Ectodermal cell (in vitro differentiated cells): ENCODE measurements around the gene COL6A1.
A peak's percentile ranks its signal among the peaks of the same experiment; 100 is the strongest.

Experiments used
- H3K27ac ChIP-seq: 2 replicates; pipeline ENCODE4 v1.7.0; 2013; ENCODE audit warnings: mild to moderate bottlenecking, low read depth, low read length; ENCODE audit not compliant: insufficient read depth, poor library complexity, severe bottlenecking
- H3K27me3 ChIP-seq: 2 replicates; pipeline ENCODE4 v1.7.0; 2013; ENCODE audit warnings: mild to moderate bottlenecking, low read length; ENCODE audit not compliant: insufficient read depth, control insufficient read depth, poor library complexity, severe bottlenecking
- H3K36me3 ChIP-seq: one replicate; pipeline ENCODE4 v1.7.0; 2013; ENCODE audit warnings: low read length; ENCODE audit not compliant: control insufficient read depth, insufficient read depth
- H3K4me1 ChIP-seq: one replicate; pipeline ENCODE4 v1.7.0; 2013; ENCODE audit warnings: low read length; ENCODE audit not compliant: control insufficient read depth, insufficient read depth
- H3K4me3 ChIP-seq: 2 replicates; pipeline ENCODE4 v1.7.0; 2013; ENCODE audit warnings: low read depth, low read length, control low read depth; ENCODE audit not compliant: insufficient read depth
- H3K9me3 ChIP-seq: 2 replicates; pipeline ENCODE4 v1.7.0; 2013; ENCODE audit warnings: mild to moderate bottlenecking, low read length, moderate library complexity; ENCODE audit not compliant: control insufficient read depth
- WGBS, 2 experiments: methylation state at CpG; one replicate each; pipeline ENCODE4 v1.1.7; 2013; ENCODE audit warnings: missing lambda C conversion rate in 2 of 2; 5-methylcytosine and 5-hydroxymethylcytosine counted together

Gene COL6A1

GRCh38 chr21:45964649-45965048 lies 16.9 kb upstream of the COL6A1 start:
- WGBS, 2 experiments = 50 to 68% methylated on average over 1 of the region's 1 CpG

GRCh38 chr21:45965084-45965809 lies 16.3 kb upstream of the COL6A1 start:
- H3K4me3 ChIP-seq = no peak overlapping the region
- H3K27me3 ChIP-seq = no peaks in the 10 kb centered on the region
- H3K9me3 ChIP-seq = no peaks in the 10 kb centered on the region
- no peaks in the 10 kb centered on the region for H3K4me1 ChIP-seq
- no peaks in the 10 kb centered on the region for H3K36me3 ChIP-seq
- 91 to 92% methylated on average over 4 of the region's 4 CpGs for WGBS, 2 experiments
- H3K27ac ChIP-seq = no peak overlapping the region

More at GRCh38 chr21:45964649-45965048, 16.9 kb upstream of the COL6A1 start:
- H3K27me3 ChIP-seq = no peaks in the 10 kb centered on the region
- H3K4me3 ChIP-seq = no peak overlapping the region
- no peaks in the 10 kb centered on the region for H3K4me1 ChIP-seq
- no peak overlapping the region for H3K27ac ChIP-seq
- no peaks in the 10 kb centered on the region for H3K36me3 ChIP-seq
- no peaks in the 10 kb centered on the region for H3K9me3 ChIP-seq

DNA sequence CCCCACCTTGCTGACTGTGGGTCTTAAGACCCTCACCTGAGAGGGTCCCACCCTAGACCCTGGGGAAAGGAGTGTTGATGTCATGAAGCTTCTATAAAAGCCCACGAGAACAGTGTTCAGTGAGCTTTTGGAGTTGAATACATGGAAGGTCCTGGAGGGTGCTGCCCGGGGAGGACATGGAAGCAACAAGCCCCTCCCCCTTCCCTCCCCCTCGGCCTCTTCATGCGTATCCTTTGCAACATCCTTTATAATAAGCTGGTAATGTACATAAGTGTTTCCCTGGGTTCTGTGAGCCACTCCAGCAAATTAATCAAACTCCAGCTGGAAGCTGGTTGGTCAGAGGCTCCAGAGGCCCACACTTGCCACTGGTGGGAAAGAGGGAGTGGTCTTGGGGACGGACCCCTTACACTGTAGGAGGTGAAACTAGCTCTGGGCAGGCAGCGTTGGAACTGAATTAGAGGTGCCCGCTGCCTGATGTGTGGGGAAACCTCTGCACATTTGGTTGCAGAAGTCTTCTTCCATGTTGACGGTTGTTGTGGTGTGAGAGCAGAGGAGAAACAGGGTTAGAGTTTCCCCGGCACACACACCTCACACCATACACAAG lies 14.7 kb upstream of the COL6A1 start:
- Histone ChIP-seq H3K36me3 (no peaks in the 10 kb centered on the region), H3K4me1 (no peaks in the 10 kb centered on the region), H3K27ac (no peak overlapping the region), H3K9me3 (no peaks in the 10 kb centered on the region), H3K4me3 (no peak overlapping the region), H3K27me3 (peaks cover 4% of the 10 kb centered on the region)
- 89 to 92% methylated on average over 5 to 8 of the region's 9 CpGs for WGBS, 2 experiments

- Histone ChIP-seq H3K4me3 (no peak overlapping the region), H3K4me1 (peaks cover 21% of the 10 kb centered on the region), H3K9me3 (no peaks in the 10 kb centered on the region), H3K27ac (no peak overlapping the region), H3K27me3 (peaks cover 36% of the 10 kb centered on the region), H3K36me3 (no peaks in the 10 kb centered on the region)
- WGBS, 2 experiments = 81 to 82% methylated on average over 22 of the region's 22 CpGs
These were observed 11.5 kb upstream of the COL6A1 start for GRCh38 chr21:45969921-45970673.

- no peak overlapping the region for H3K4me3 ChIP-seq
- no peak overlapping the region for H3K27ac ChIP-seq
- H3K4me1 ChIP-seq = peaks cover 24% of the 10 kb centered on the region
- H3K9me3 ChIP-seq = no peaks in the 10 kb centered on the region
- H3K36me3 ChIP-seq = no peaks in the 10 kb centered on the region
- WGBS, 2 experiments = 47 to 48% methylated on average over 25 of the region's 25 CpGs
- peaks cover 45% of the 10 kb centered on the region for H3K27me3 ChIP-seq
These were observed 10.6 kb upstream of the COL6A1 start for GRCh38 chr21:45970674-45971615.

GRCh38 chr21:45971616-45972352 lies 9.8 kb upstream of the COL6A1 start:
- Histone ChIP-seq H3K4me3 (no peak overlapping the region), H3K4me1 (peaks cover 24% of the 10 kb centered on the region), H3K27me3 (peaks cover 53% of the 10 kb centered on the region), H3K9me3 (no peaks in the 10 kb centered on the region), H3K27ac (no peak overlapping the region), H3K36me3 (no peaks in the 10 kb centered on the region)
- WGBS, 2 experiments = 79 to 83% methylated on average over 20 of the region's 20 CpGs

- no peaks in the 10 kb centered on the region for H3K9me3 ChIP-seq
- no peak overlapping the region for H3K27ac ChIP-seq
- 38 to 39% methylated on average over 19 of the region's 19 CpGs for WGBS, 2 experiments
- no peaks in the 10 kb centered on the region for H3K36me3 ChIP-seq
- H3K4me1 ChIP-seq = peaks cover 24% of the 10 kb centered on the region
- H3K4me3 ChIP-seq = peak overlapping the region; percentile 43
- H3K27me3 ChIP-seq = peaks cover 55% of the 10 kb centered on the region
These were observed 9.2 kb upstream of the COL6A1 start for GRCh38 chr21:45972353-45972715.

GRCh38 chr21:45972716-45973474 lies 8.7 kb upstream of the COL6A1 start:
- H3K4me3 ChIP-seq = peak overlapping the region; percentile 43
- H3K4me1 ChIP-seq = peaks cover 24% of the 10 kb centered on the region
- WGBS, 2 experiments = 8 to 9% methylated on average over 58 of the region's 58 CpGs
- no peaks in the 10 kb centered on the region for H3K9me3 ChIP-seq
- no peak overlapping the region for H3K27ac ChIP-seq
- H3K27me3 ChIP-seq = peaks cover 55% of the 10 kb centered on the region
- H3K36me3 ChIP-seq = no peaks in the 10 kb centered on the region
